CD8-positive, alpha-beta memory T cell (primary cell): ENCODE data around the gene CHST7. TPM values are rescaled to one million over a fixed set of nuclear protein-coding genes. Genes with fewer than 3 reads are reported as not detected.

Experiments used
- CTCF ChIA-PET: fragments of 350-600 bp; sonication (Branson Sonifier 250); formaldehyde crosslinking; loops from one replicate; lab custom pipeline; 2021; ENCODE audit warnings: antibody characterized with exemption; lab: Charles Lee
- POLR2A ChIA-PET: fragments of 350-600 bp; sonication (Branson Sonifier 250); formaldehyde crosslinking; loops from one replicate; lab custom pipeline; 2021; ENCODE audit warnings: antibody characterized with exemption; lab: Charles Lee
- DNase-seq, 5 donors: peaks; one replicate each; pipeline versions ENCODE4 v3.0.0 to v3.0.0-alpha.2; 2020 to 2022; ENCODE audit warnings: mixed read lengths in 1 of 5
- H3K27ac ChIP-seq: one replicate; pipeline ENCODE4 v1.7.0; 2013; ENCODE audit warnings: low read depth, mild to moderate bottlenecking, low read length, moderate library complexity
- H3K27me3 ChIP-seq: 2 replicates; pipeline ENCODE4 v1.7.0; 2013; ENCODE audit warnings: low read length, mild to moderate bottlenecking; ENCODE audit not compliant: insufficient read depth, poor library complexity, severe bottlenecking
- H3K36me3 ChIP-seq: 2 replicates; pipeline ENCODE4 v1.7.0; 2013; ENCODE audit warnings: mild to moderate bottlenecking, low read length, moderate library complexity; ENCODE audit not compliant: insufficient read depth
- H3K4me1 ChIP-seq: 2 replicates; pipeline ENCODE4 v1.7.0; 2013; ENCODE audit warnings: mild to moderate bottlenecking, low read length, moderate library complexity; ENCODE audit not compliant: insufficient read depth
- H3K4me3 ChIP-seq: 2 replicates; pipeline ENCODE4 v1.7.0; 2013; ENCODE audit warnings: mild to moderate bottlenecking, low read length
- H3K9me3 ChIP-seq: 2 replicates; pipeline ENCODE4 v1.7.0; 2013; ENCODE audit warnings: mild to moderate bottlenecking, low read length
- H3K27ac Mint-ChIP-seq, 8 donors: one replicate each; pipeline ENCODE4 v1.8.0; 2020 to 2021; ENCODE audit warnings: mixed read lengths in 8 of 8, mild to moderate bottlenecking in 6 of 8, inconsistent platforms in 3 of 8, moderate library complexity in 3 of 8
- H3K27me3 Mint-ChIP-seq, 2 donors: one replicate each; pipeline ENCODE4 v1.8.0; 2020 to 2021; ENCODE audit warnings: mixed read lengths in 2 of 2, mild to moderate bottlenecking in 1 of 2, moderate library complexity in 1 of 2
- H3K36me3 Mint-ChIP-seq, 3 donors: one replicate each; pipeline ENCODE4 v1.8.0; 2020 to 2021; ENCODE audit warnings: mixed read lengths in 3 of 3, inconsistent platforms in 1 of 3, mild to moderate bottlenecking in 1 of 3
- H3K4me1 Mint-ChIP-seq, 3 donors: one replicate each; pipeline ENCODE4 v1.8.0; 2020 to 2021; ENCODE audit warnings: mixed read lengths in 3 of 3, inconsistent platforms in 1 of 3, mild to moderate bottlenecking in 1 of 3
- H3K4me3 Mint-ChIP-seq, 7 donors: one replicate each; pipeline ENCODE4 v1.8.0; 2020 to 2021; ENCODE audit warnings: mixed read lengths in 7 of 7, mild to moderate bottlenecking in 6 of 7, moderate library complexity in 4 of 7, inconsistent platforms in 2 of 7
- H3K9me3 Mint-ChIP-seq, 5 donors: one replicate each; pipeline ENCODE4 v1.8.0; 2020 to 2022; ENCODE audit warnings: mixed read lengths in 5 of 5, mild to moderate bottlenecking in 3 of 5, moderate library complexity in 2 of 5, inconsistent platforms in 1 of 5
- polyA plus RNA-seq: library from polyadenylated mRNA; unstranded; fragments of 300-500 nt; fragmentation: Illumina TruSeq; gene quantifications from one replicate; pipeline ENCODE4 v1.2.3, GENCODE V29; 2021
- total RNA-seq, 2 experiments: library from RNA; stranded (reverse); gene quantifications; one replicate each; pipeline ENCODE4 v1.2.3, GENCODE V29; 2021

CHST7 gene
- total and polyA plus RNA-seq, 3 experiments from 2014 or later = 3.5 to 8.0 (median 3.9) TPM

- ChIA-PET CTCF (no interaction called here), POLR2A (no interaction called here)
- H3K27ac Mint-ChIP-seq = peak overlapping the region in 3 of 8 donors; percentile 4 to 48 (median 36)
- H3K9me3 Mint-ChIP-seq = no peaks in the 10 kb centered on the region
- no peaks in the 10 kb centered on the region for H3K36me3 ChIP-seq
- H3K4me3 ChIP-seq = no peak overlapping the region
- H3K9me3 ChIP-seq = no peaks in the 10 kb centered on the region
- H3K27me3 ChIP-seq = no peaks in the 10 kb centered on the region
- H3K4me3 Mint-ChIP-seq = peak overlapping the region in 2 of 7 donors; percentile 55 to 75
- no peaks in the 10 kb centered on the region for H3K4me1 ChIP-seq
- H3K4me1 Mint-ChIP-seq = peaks cover 2 to 10% (median 7%) of the 10 kb centered on the region in 3 donors
- H3K27me3 Mint-ChIP-seq = peaks cover 0 to 3% of the 10 kb centered on the region in 2 donors
- H3K36me3 Mint-ChIP-seq = peaks cover 0 to 5% (median 0%) of the 10 kb centered on the region in 3 donors
- H3K27ac ChIP-seq = no peak overlapping the region
- no peak for DNase-seq
Observed at GRCh38 chrX:46561824-46562657, 11.5 kb upstream of the CHST7 start.

- POLR2A ChIA-PET = no interaction called here
- peaks cover 7 to 12% (median 12%) of the 10 kb centered on the region in 3 donors for H3K4me1 Mint-ChIP-seq
Observed at GRCh38 chrX:46567388-46567787, 6.2 kb upstream of the CHST7 start.

GRCh38 chrX:46569621-46570020 lies 3.9 kb upstream of the CHST7 start:
- ChIA-PET CTCF (interaction anchor here (0.7 to 1.2 kb wide), 2 partner anchors 62 to 66 kb away, joined by 3 to 4 read pairs; no protein-coding TSS in a partner anchor), POLR2A (interaction anchor here (0.7 kb wide), 1 partner anchor 911 kb away, joined by 5 read pairs; no protein-coding TSS in a partner anchor)
- no peaks in the 10 kb centered on the region for H3K36me3 ChIP-seq
- Mint-ChIP-seq H3K27ac (no peak overlapping the region), H3K9me3 (peaks cover 0 to 2% (median 0%) of the 10 kb centered on the region in 5 donors), H3K36me3 (peaks cover 0 to 3% (median 0%) of the 10 kb centered on the region in 3 donors), H3K4me3 (no peak overlapping the region), H3K4me1 (peaks cover 15 to 18% (median 17%) of the 10 kb centered on the region in 3 donors), H3K27me3 (no peaks in the 10 kb centered on the region)
- peaks cover 13% of the 10 kb centered on the region for H3K4me1 ChIP-seq
- no peak overlapping the region for H3K27ac ChIP-seq
- no peaks in the 10 kb centered on the region for H3K9me3 ChIP-seq
- DNase-seq = no peak
- H3K27me3 ChIP-seq = no peaks in the 10 kb centered on the region
- H3K4me3 ChIP-seq = no peak overlapping the region

More at GRCh38 chrX:46567388-46567787, 6.2 kb upstream of the CHST7 start:
- H3K9me3 ChIP-seq = no peaks in the 10 kb centered on the region
- H3K4me1 ChIP-seq = peaks cover 6% of the 10 kb centered on the region
- no peaks in the 10 kb centered on the region for H3K36me3 ChIP-seq
- no peak for DNase-seq
- H3K36me3 Mint-ChIP-seq = peaks cover 0 to 3% (median 0%) of the 10 kb centered on the region in 3 donors
- no peak overlapping the region for H3K27ac Mint-ChIP-seq
- H3K27me3 Mint-ChIP-seq = no peaks in the 10 kb centered on the region
- no peak overlapping the region for H3K27ac ChIP-seq
- no peaks in the 10 kb centered on the region for H3K27me3 ChIP-seq
- CTCF ChIA-PET = no interaction called here
- no peak overlapping the region for H3K4me3 Mint-ChIP-seq
- no peak overlapping the region for H3K4me3 ChIP-seq
- H3K9me3 Mint-ChIP-seq = peaks cover 0 to 2% (median 0%) of the 10 kb centered on the region in 5 donors

- H3K4me3 Mint-ChIP-seq = peak overlapping the region; percentile 7 to 92 (median 82)
- peaks cover 0 to 2% (median 0%) of the 10 kb centered on the region in 3 donors for H3K36me3 Mint-ChIP-seq
- CTCF ChIA-PET = interaction anchor here (1.2 to 1.5 kb wide), 2 partner anchors 16 to 70 kb away, joined by 3 to 5 read pairs; no protein-coding TSS in a partner anchor
- no peak for DNase-seq
- H3K4me1 ChIP-seq = peaks cover 13% of the 10 kb centered on the region
- peaks cover 0 to 2% (median 0%) of the 10 kb centered on the region in 5 donors for H3K9me3 Mint-ChIP-seq
- H3K27me3 ChIP-seq = no peaks in the 10 kb centered on the region
- no peak overlapping the region for H3K4me3 ChIP-seq
- no peak overlapping the region for H3K27ac ChIP-seq
- no peaks in the 10 kb centered on the region for H3K27me3 Mint-ChIP-seq
- peak overlapping the region; percentile 80 to 95 (median 86) for H3K27ac Mint-ChIP-seq
- H3K9me3 ChIP-seq = no peaks in the 10 kb centered on the region
- H3K36me3 ChIP-seq = no peaks in the 10 kb centered on the region
- H3K4me1 Mint-ChIP-seq = peaks cover 25 to 30% (median 29%) of the 10 kb centered on the region in 3 donors
- POLR2A ChIA-PET = interaction anchor here (1.2 kb wide), 1 partner anchor 70 kb away, joined by 4 read pairs; no protein-coding TSS in a partner anchor
Observed at GRCh38 chrX:46571423-46572339, 1.9 kb upstream of the CHST7 start.

- Histone ChIP-seq H3K36me3 (no peaks in the 10 kb centered on the region), H3K27ac (peak overlapping the region; percentile 74), H3K4me1 (peaks cover 13% of the 10 kb centered on the region), H3K9me3 (no peaks in the 10 kb centered on the region), H3K27me3 (no peaks in the 10 kb centered on the region), H3K4me3 (peak overlapping the region; percentile 33)
- H3K36me3 Mint-ChIP-seq = peaks cover 0 to 2% (median 1%) of the 10 kb centered on the region in 3 donors
- peaks cover 0 to 2% (median 0%) of the 10 kb centered on the region in 5 donors for H3K9me3 Mint-ChIP-seq
- H3K4me1 Mint-ChIP-seq = peaks cover 32 to 38% (median 37%) of the 10 kb centered on the region in 3 donors
- peak; percentile 4 to 55 (median 15) for DNase-seq
- peak overlapping the region; percentile 58 to 92 (median 82) for H3K4me3 Mint-ChIP-seq
- no peaks in the 10 kb centered on the region for H3K27me3 Mint-ChIP-seq
- CTCF ChIA-PET = interaction anchor here (0.8 to 1.5 kb wide), 7 partner anchors 15 to 135 kb away, joined by 3 to 5 read pairs (median 3); no protein-coding TSS in a partner anchor
- H3K27ac Mint-ChIP-seq = peak overlapping the region; percentile 80 to 95 (median 86)
- POLR2A ChIA-PET = interaction anchor here (1.2 kb wide), 2 partner anchors 15 to 70 kb away, joined by 3 to 4 read pairs; no protein-coding TSS in a partner anchor
Observed at GRCh38 chrX:46572340-46572936, 1.1 kb upstream of the CHST7 start.

- peak overlapping the region; percentile 82 to 95 (median 88) for H3K27ac Mint-ChIP-seq
Observed at GRCh38 chrX:46573892-46574773, 568 bp downstream of the CHST7 start.

More at GRCh38 chrX:46573892-46574773, 568 bp downstream of the CHST7 start:
- ChIA-PET POLR2A (interaction anchor here (0.6 to 1.0 kb wide), 2 partner anchors 13 to 768 kb away, joined by 3 to 6 read pairs; no protein-coding TSS in a partner anchor), CTCF (interaction anchor here (0.9 to 1.1 kb wide), 3 partner anchors 13 to 75 kb away, joined by 4 to 7 read pairs (median 5); no protein-coding TSS in a partner anchor)
- H3K27me3 ChIP-seq = no peaks in the 10 kb centered on the region
- no peaks in the 10 kb centered on the region for H3K9me3 ChIP-seq
- DNase-seq = peak; percentile 50 to 87 (median 62)
- peak overlapping the region; percentile 33 for H3K4me3 ChIP-seq
- Mint-ChIP-seq H3K27me3 (no peaks in the 10 kb centered on the region), H3K4me3 (peak overlapping the region; percentile 58 to 92 (median 82)), H3K36me3 (peaks cover 0 to 6% (median 1%) of the 10 kb centered on the region in 3 donors), H3K4me1 (peaks cover 41 to 54% (median 50%) of the 10 kb centered on the region in 3 donors), H3K9me3 (no peaks in the 10 kb centered on the region)
- peaks cover 13% of the 10 kb centered on the region for H3K4me1 ChIP-seq
- peak overlapping the region; percentile 74 for H3K27ac ChIP-seq
- H3K36me3 ChIP-seq = no peaks in the 10 kb centered on the region
